Thoracic aorta (tissue), 2 donors: Measurements from ENCODE around the gene ELP2. TPM values are rescaled to one million over a fixed set of nuclear protein-coding genes. Genes with fewer than 3 reads are reported as not detected.

Experiments
- ATAC-seq: fragments of 150-250 bp; one replicate; pipeline ENCODE4 v1.8.0; 2017; ENCODE audit warnings: low read depth; ENCODE audit not compliant: insufficient number of reproducible peaks, low FRiP score
- DNase-seq: peaks from one replicate; pipeline ENCODE4 v3.0.0-alpha.2; 2020; ENCODE audit warnings: low spot score
- H3K27ac ChIP-seq, 2 donors: fragments of 200-600 bp; sonication (generic); 1 replicate in 1 of 2; 2 replicates in 1 of 2; pipeline ENCODE4 v1.5.1; 2016; ENCODE audit warnings: mild to moderate bottlenecking in 2 of 2, moderate library complexity in 2 of 2
- H3K27me3 ChIP-seq: fragments of 200-600 bp; sonication (generic); replicated peaks from 2 replicates; pipeline ENCODE4 v1.6.0; 2016; ENCODE audit warnings: mild to moderate bottlenecking; ENCODE audit not compliant: insufficient read depth
- H3K36me3 ChIP-seq: fragments of 200-600 bp; sonication (generic); one replicate; pipeline ENCODE4 v1.5.1; 2016
- H3K4me1 ChIP-seq, 2 donors: fragments of 200-600 bp; sonication (generic); 1 replicate in 1 of 2; 2 replicates in 1 of 2; pipeline versions ENCODE4 v1.5.1 to v1.6.0; 2016; ENCODE audit warnings: low read depth in 2 of 2, mild to moderate bottlenecking in 1 of 2; ENCODE audit not compliant: control insufficient read depth in 1 of 2
- H3K4me3 ChIP-seq: fragments of 200-600 bp; sonication (generic); 2 replicates; pipeline ENCODE4 v1.5.1; 2016; ENCODE audit warnings: mild to moderate bottlenecking
- H3K9me3 ChIP-seq: fragments of 200-600 bp; sonication (generic); 2 replicates; pipeline ENCODE4 v1.5.1; 2016
- total RNA-seq, 2 donors: library from RNA; depleted of rRNA; stranded (reverse); fragments of >200 nt; gene quantifications; one replicate each; pipeline versions ENCODE4 v1.1.0 to v1.2.3, GENCODE V29; 2016
- TF ChIP-seq, protein P1 (sequence below): fragments of 200-600 bp; sonication (generic); IDR thresholded peaks from one replicate; pipeline ENCODE4 v1.5.1; 2019; ENCODE audit warnings: antibody characterized with exemption

The ELP2 gene
- total RNA-seq, 2 donors from 2014 or later: 59.0 to 66.6 TPM

DNA sequence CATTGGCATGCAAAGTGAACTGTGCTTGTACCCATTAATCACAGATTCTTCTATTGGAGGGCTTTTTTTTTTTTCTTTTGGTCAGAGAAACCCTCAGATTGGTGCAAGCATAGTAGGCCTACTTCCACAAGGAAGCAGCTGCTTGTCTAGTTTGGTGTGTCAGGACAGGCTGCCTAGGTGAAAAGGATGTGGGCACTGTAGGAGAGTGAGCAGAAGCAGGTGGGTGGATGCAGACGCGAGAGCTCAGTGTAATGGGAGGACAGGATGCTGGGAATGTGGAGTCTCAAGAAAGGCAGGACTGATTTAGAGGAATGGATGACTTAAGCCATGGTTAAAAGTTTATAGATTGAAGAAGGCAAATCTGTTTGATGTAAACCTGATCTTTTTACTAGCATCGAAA is 3.1 kb downstream of the ELP2 start:
- no peaks in the 10 kb centered on the region for H3K27me3 ChIP-seq
- H3K27ac ChIP-seq: no peak overlapping the region
- ATAC-seq (no peak), DNase-seq (no peak)
- H3K4me3 ChIP-seq: no peak overlapping the region
- no peaks in the 10 kb centered on the region for H3K9me3 ChIP-seq
- peaks cover 7% of the 10 kb centered on the region for H3K36me3 ChIP-seq
- TF ChIP-seq, protein P1, sequence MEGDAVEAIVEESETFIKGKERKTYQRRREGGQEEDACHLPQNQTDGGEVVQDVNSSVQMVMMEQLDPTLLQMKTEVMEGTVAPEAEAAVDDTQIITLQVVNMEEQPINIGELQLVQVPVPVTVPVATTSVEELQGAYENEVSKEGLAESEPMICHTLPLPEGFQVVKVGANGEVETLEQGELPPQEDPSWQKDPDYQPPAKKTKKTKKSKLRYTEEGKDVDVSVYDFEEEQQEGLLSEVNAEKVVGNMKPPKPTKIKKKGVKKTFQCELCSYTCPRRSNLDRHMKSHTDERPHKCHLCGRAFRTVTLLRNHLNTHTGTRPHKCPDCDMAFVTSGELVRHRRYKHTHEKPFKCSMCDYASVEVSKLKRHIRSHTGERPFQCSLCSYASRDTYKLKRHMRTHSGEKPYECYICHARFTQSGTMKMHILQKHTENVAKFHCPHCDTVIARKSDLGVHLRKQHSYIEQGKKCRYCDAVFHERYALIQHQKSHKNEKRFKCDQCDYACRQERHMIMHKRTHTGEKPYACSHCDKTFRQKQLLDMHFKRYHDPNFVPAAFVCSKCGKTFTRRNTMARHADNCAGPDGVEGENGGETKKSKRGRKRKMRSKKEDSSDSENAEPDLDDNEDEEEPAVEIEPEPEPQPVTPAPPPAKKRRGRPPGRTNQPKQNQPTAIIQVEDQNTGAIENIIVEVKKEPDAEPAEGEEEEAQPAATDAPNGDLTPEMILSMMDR: no peak
- H3K4me1 ChIP-seq: peaks cover 12 to 29% of the 10 kb centered on the region in 2 donors

DNA sequence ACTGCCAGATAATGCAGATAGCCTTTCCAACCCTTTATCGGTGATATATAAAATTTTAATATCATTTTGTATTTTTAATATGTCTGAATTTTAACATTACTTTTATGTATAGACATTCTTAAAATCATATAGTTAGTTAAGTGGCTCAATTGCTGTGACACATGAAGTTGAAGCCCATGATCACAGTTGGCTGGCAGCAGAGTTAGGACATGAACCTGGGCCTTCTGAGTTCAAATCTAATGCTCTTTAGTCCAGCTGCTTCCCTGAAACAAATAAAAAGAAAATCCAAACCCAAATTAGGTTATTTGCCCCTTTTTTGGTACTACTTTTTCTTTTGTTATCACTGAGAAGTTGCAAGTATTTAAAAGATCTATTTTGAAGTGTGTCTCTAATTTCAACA is 5.6 kb downstream of the ELP2 start:
- DNase-seq (no peak), ATAC-seq (no peak)
- no peak overlapping the region for H3K4me3 ChIP-seq
- no peaks in the 10 kb centered on the region for H3K9me3 ChIP-seq
- TF ChIP-seq, protein P1: no peak
- H3K27me3 ChIP-seq: no peaks in the 10 kb centered on the region
- H3K4me1 ChIP-seq: peaks cover 7 to 24% of the 10 kb centered on the region in 2 donors
- H3K27ac ChIP-seq: no peak overlapping the region
- H3K36me3 ChIP-seq: peaks cover 23% of the 10 kb centered on the region

DNA sequence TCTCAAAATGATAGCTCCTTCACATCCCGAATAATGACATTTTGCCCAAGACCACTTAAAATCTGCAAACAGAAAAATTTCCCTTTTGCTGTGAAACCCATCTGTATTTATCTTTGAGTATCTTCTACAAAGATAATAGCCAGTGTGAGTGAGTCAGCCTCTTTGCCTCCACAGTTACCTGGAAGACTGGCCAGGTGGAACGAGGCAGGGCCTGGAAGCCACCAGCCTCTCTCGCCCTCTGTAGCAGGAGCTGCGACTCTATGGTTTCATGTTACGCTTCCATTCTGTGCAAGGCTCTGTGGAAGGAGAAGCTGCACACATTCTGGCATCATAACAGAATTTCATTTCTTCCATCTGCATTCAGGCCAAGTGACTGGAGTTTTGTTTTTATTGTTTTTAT is 9.5 kb downstream of the ELP2 start:
- Histone ChIP-seq H3K36me3 (peaks cover 51% of the 10 kb centered on the region), H3K9me3 (no peaks in the 10 kb centered on the region), H3K4me3 (no peak overlapping the region), H3K27ac (no peak overlapping the region), H3K27me3 (no peaks in the 10 kb centered on the region), H3K4me1 (no peaks in the 10 kb centered on the region)
- DNase-seq (no peak), ATAC-seq (no peak)
- TF ChIP-seq, protein P1: no peak

DNA sequence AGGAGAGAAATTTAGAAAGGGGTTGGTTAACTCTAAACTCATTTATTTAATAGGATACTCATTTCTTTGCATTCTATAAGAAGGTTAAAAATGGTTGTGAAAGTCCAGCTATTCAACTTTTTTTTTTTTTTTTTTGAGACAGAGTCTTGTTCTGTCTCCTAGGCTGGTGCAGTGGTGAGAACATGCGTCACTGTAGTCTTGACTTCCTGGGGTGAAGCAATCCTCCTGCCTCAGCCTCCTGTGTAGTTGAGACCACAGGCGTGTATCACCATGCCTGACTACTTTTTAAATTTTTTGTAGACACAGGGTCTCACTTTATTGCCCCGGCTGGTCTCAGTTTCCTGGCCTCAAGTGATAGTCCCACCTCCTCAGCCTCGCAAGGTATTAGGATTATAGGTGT is 11.9 kb downstream of the ELP2 start:
- no peak for ATAC-seq
- no peak overlapping the region for H3K4me3 ChIP-seq

DNA sequence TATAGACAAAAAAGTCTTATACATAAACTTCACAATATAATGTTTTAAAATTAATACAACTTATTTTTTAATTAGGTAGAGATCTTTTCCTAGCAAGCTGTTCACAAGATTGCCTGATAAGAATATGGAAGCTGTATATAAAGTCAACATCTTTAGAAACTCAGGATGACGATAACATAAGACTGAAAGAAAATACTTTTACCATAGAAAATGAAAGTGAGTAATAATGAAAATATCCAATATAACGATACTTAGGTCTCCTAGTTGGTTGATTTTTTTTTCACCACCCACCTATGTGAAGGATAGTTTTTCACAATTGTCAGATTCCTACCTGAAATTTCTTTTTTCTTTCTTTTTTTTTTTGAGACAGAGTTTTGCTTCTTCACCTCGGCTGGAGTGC is 13.1 kb downstream of the ELP2 start:
- no peak overlapping the region for H3K27ac ChIP-seq
- H3K9me3 ChIP-seq: no peaks in the 10 kb centered on the region
- ATAC-seq (no peak), DNase-seq (no peak)
- TF ChIP-seq, protein P1: no peak
- H3K4me1 ChIP-seq: no peaks in the 10 kb centered on the region
- no peak overlapping the region for H3K4me3 ChIP-seq
- peaks cover 63% of the 10 kb centered on the region for H3K36me3 ChIP-seq
- no peaks in the 10 kb centered on the region for H3K27me3 ChIP-seq

More for the DNA sequence above, 11.9 kb downstream of the ELP2 start:
- peaks cover 67% of the 10 kb centered on the region for H3K36me3 ChIP-seq
- no peaks in the 10 kb centered on the region for H3K4me1 ChIP-seq
- TF ChIP-seq, protein P1: no peak
- no peaks in the 10 kb centered on the region for H3K27me3 ChIP-seq
- DNase-seq: no peak
- H3K9me3 ChIP-seq: no peaks in the 10 kb centered on the region
- H3K27ac ChIP-seq: no peak overlapping the region
